NCI-H526 treated with DMSO at 0.1 percent for 48 hours (cell line): ENCODE results near the gene HNMT.
A peak's percentile ranks its signal among the peaks of the same experiment; 100 is the strongest.
"Not testable (repeated sequence)": the region's sequence is repeated elsewhere in the genome, so short reads cannot be mapped to it uniquely, and the experiment has no call there.

Experiments used
- DNase-seq: peaks from one replicate; lab custom pipeline; 2025; lab: John Stamatoyannopoulos, UW

The HNMT gene

GRCh38 chr2:138012968-138013367 lies 48.7 kb downstream of the HNMT start:
- DNase-seq = no peak

DNA sequence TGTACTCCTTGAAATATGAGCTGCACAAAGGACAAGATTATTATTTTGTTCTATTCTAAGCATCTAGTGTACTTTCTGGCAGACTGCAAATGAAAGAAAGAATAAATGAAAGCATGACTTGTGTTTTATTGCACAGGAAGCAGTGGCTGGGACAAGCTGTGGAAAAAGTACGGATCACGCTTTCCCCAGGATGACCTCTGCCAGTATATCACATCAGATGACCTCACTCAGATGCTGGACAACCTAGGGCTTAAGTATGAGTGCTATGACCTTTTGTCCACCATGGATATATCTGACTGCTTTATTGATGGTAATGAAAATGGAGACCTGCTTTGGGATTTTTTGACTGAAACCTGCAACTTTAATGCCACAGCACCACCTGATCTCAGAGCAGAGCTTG lies 49.4 kb downstream of the HNMT start:
- DNase-seq = no peak

GRCh38 chr2:138015494-138015893 lies 51.2 kb downstream of the HNMT start:
- DNase-seq = no peak

DNA sequence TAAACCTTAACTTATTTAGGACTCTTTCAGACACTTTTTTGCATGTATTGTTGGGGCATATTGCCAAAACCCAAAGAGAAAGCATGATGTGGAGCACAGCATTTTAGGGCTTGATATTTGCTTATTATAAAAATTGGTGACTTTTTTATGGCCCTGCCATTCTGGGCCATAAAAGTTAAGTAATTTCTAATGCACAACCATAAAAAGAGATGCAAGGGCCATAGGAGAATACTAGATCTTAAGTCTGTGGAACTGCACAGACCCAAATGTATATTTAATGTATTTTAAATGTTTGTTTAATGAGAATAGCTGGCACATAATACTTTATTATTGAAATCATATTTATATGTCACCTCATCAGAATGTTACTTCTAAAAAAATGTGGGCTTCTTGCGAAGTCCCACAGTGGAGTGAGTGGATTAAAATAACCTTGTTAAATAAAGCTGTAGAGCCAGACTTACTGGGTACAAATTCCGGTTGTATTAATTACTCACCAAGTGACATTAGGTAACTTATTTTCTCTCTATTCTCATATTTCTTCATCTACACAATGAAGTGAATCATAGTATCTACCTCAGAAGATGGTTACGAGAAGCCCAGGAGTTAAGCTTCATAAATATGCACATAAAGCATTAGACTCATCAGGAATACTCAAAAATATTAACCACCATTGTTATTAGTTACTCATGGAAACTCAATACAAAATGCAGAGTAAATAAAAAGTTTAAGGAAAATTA lies 52.2 kb downstream of the HNMT start:
- no peak for DNase-seq

DNA sequence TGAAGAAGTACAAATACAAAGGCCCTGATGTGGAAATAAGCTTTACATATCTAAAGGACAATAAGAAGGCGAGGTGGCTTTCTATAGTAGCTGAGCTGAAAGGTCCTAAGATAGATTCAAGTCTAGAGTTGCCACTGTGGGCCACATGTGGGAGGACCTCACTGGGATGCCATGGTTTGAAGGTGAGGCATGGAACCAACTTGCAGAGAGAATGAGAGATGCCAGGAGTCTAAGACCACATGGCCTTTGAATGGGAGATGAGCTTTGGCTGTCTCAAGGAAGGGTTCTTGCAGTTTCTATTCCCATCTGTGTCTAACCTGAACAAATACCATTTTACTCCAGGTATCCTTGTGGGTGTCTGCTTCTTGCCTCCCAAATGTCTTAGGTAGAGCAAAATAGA lies 53.6 kb downstream of the HNMT start:
- DNase-seq = no peak

GRCh38 chr2:138018866-138019688 lies 54.8 kb downstream of the HNMT start:
- no peak for DNase-seq

DNA sequence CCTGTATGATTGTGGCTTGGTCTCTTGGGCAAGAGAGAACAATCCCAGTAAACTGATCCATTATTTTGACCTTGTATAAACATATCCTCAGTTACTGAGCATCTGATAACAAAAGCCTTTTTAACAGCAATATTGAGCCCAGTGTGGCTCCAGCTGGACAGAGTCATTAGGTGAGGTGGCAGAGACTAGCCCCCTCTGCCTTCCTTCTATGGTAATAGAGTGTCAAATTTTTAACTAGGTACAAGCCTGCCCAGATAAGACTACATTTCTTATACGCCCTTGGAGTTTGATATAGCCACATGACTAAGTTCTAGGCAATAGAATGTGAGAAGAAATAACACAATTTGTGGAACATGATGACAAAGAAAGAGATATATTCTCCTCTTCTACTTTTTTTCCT lies 56.2 kb downstream of the HNMT start:
- no peak for DNase-seq

DNA sequence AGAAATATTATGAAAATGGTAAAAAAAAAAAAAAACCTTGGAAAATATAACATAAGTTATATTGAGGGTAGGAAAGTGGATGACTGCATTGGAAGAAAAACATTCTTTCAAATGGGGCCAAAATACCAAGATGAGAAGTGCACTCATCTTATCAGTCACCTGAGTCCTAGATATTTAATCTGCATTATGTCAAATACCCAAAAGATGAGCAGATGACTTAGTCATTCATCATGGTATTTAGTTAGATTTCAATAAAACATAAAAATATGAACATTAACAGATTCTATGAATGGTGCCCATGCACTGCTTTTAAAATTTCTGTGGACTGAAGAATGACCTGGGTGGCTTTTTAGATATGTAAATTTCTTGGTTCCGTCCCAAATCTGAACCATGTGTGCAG lies 56.9 kb downstream of the HNMT start:
- no peak for DNase-seq

DNA sequence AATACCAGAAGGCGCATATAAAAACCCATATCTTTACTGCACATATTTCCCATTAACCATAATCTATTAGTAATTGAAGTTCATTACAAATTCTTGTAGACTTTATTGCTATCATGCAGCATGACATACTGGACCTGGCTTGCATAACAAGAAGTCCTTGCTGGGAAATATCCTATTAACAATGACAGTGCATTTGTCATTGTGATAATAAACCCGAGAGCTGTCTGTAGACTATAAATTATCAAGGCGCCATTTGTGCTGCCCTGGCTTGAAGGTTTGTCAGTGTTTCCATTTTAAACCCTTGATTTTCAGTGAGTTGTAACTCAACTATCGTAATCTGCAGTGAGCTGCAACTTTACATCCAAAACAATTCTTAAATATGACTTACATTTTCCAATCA lies 59.0 kb downstream of the HNMT start:
- DNase-seq = no peak

DNA sequence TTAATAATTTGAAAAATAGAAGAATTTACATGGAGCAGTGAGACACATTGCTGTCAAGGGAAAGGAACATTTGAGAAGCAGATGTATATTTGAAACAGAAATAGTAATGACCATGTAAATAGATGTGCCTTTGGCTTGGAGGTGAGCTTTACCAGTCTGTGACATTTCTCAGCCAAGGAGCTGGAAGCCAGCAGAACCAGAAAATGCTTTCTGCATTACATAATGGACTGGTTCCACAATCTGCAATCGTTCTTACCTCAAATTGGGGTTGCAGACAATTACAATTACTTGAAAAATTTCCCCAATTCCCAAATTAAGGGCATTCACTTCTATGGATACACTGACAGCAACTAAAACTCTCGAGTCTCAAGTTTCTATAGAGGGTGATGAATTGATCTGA lies 59.7 kb downstream of the HNMT start:
- DNase-seq = no peak

DNA sequence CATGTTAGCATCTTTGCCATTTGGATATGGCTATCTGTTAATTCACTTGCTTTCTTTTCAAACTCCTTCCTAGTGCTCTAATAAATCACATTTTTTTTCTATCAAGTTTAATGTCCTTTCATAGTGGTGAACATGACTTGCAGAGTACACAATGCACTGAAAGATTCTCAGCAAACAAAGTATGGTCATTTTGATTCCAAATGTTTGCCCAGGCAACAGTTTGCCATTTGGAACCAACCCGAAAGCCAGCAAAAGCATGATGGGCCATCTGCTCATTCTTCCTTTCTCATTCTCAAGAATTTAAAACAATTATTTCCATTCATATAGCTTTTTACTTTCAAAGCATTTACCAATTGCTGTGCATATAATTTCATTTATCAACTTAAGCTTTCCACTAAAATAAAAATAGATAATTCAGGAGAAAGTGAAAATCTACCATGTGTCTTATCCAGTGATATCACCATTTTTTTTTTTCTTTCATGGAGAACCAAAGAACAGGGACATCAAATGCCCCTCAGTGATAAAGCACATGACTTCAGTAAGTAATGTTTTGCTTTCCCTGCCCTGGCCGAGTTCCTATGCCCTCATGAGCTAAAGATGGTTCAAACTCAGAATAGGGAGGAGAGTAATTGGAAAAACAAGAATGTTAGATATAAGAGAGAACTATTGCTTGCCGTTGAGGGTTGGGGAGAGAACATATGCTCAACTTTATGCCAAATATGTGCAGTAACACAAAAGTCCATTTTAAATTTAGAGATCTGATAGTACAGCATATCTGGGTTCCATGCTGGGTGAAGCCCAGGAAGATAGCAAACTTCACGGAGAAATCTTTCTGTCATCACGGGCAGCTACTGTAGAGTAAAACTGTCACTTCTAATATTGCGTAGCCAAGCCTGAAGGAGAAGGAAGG lies 62.1 kb downstream of the HNMT start:
- DNase-seq = no peak

- no peak for DNase-seq
These were observed 64.3 kb downstream of the HNMT start for GRCh38 chr2:138028538-138028937.

- DNase-seq = no peak
These were observed 65.0 kb downstream of the HNMT start for GRCh38 chr2:138029276-138029675.

DNA sequence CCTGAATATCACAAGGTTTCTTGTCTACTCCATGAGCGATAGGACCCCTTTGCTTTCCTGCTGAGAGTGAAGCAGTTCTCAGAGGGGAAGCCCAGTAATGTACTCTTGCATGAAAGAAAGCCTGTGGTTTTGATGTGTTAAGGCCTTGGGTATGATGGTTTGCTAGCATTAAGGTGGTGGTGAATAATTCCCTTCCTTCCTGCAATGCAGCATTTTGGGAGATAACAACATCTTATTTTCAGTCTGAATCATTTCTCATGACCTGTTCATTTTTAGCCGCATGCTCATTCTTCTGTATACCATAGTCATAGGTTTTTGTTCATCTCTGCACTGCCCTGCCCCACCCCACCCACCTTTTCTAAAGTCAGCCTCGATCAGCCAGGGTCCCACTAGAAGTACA lies 66.2 kb downstream of the HNMT start:
- no peak for DNase-seq

DNA sequence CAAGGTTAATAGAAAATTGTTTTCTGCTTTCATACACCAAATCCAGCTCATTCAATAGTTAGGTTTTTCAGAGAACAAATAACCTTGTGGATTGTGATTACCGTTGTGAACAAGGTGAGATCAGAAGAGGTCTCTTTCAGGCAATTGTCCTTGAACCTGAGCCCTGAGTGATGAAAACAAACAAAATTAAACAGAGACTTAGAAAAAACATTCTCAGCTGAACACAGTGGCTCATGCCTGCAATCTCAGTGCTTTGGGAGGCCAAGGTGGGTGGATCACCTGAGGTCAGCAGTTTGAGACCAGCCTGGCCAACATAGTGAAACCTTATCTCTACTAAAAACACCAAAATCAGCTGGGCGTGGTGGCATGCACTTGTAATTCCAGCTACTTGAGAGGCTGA lies 68.1 kb downstream of the HNMT start:
- DNase-seq = no peak

DNA sequence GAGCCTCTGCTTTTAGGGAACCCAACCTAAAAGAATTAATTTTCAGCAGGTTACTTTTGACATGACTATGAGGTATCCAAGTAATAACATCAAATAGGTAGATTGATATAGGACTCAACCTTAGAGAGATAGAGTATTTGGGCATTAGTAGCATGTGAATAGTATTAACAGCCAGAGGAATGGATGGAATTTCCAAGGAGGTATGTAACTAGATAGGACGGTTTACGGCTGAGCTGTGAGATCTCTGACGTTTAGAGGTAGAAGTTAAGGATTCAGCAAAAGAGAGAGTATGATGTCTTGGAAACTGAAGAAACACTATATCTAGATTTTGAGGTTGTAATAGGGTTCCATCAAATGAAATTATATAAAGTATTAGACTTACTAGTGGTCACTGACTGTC lies 70.3 kb downstream of the HNMT start:
- DNase-seq = no peak

DNA sequence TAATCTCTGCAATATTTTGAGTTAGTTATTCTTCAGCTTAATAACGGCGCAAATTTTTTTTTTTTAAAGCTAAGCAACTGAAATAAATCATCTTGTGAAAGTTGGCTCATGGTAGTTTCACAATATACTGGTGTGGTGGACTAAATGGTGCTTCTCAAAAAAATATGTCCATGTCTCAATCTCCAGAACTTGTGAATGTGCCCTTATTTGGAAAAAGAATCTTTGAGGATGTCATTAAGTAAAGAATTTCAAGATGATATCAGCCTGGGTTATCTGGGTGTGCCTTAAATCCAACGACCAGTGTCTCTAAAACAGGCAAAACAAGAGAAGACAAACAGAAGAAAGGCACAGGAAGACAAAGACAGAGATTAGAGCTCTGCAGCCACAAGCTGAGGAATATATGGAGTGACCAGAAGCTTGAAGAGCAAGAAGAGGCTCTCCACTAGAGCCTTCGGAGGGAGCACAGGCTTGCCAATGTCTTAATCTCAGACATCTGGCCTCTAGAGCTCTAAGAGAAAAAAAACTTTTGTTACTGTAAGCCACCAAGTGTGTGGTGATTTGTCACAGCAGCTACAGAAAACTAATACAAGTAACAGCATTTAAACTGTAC lies 71.4 kb downstream of the HNMT start:
- no peak for DNase-seq

DNA sequence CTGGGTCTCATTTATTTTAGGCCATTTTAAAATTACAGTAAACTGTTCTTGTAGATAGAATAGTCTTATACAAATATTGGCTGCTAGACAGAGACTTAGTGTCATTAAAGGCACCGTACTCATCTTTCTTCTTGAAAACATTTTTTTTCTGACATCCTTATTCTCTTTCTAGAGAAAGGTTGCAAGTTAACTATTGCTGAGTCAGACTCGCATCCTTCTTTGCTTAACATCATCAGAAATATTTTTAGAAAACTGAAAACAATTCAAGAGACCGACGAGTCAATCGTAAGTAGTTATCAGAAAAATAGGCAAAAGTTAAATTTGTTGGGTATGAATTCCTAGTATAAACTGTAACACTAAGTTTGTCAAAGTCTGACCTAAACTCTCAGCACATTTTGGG lies 72.2 kb downstream of the HNMT start:
- DNase-seq = no peak

DNA sequence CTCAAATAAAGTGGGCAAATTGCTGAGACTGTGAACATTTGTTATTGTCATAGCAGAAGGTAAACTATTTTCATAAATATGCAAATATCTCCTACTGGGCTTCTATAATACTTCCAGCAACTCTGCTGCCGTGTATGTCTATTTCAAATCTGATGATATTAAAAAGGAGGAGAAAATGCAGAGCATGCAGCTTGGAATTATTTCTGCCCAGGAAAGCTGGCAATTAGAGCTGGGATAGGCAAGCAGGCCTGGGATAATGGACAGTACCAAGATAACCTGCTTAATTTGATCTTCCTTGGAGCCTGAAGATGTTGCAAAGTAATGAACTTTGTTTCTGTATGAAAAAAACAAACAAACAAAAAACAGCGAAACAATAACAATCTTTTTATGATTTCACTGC lies 72.8 kb downstream of the HNMT start:
- peak; percentile 5 for DNase-seq

- DNase-seq = no peak
These were observed 76.3 kb downstream of the HNMT start for GRCh38 chr2:138040616-138041015.

- no peak for DNase-seq
These were observed 78.0 kb downstream of the HNMT start for GRCh38 chr2:138042311-138042710.

DNA sequence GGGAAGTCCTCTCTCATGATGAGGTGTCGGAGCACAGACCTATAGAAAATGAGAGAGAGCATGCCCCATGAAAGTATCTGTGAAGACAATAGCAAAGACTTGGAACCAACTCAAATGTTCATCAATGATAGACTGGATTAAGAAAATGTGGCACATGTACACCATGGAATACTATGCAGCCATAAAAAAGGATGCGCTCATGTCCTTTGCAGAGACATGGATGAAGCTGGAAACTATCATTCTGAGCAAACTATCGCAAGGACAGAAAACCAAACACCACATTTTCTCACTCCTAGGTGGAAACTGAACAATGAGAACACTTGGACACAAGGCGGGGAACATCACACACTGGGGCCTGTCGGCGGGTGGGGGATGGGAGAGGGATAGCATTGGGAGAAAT lies 79.3 kb downstream of the HNMT start:
- not testable (repeated sequence) for DNase-seq
